Measurements from ENCODE around the gene TENT5A. TPM values are rescaled to one million over a fixed set of nuclear protein-coding genes. Genes with fewer than 3 reads are reported as not detected.

TENT5A gene
- total and polyA plus RNA-seq, 8 donors: 2.8 to 12.2 (median 5.1) TPM

DNA sequence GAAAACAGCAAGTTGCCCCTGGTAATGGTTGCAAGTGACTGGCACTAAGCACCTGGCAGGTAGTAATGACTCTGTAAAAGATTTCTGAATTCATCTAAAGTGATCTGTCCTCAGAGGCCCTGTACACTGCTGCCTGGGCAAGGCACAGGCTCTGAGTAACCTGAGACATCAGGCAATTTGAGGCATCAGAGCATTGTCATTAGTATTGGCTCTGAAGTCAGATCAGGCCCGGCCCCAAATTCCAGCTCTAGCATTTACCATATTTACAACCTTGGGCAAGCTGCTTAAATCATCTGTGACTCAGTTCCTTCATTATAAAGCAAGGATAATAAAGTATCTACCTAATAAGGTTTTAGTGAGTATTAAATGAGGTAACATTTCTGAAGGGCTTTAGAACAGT is 17.3 kb upstream of the TENT5A start:
- Histone ChIP-seq H3K9me3 (no peaks in the 10 kb centered on the region), H3K4me3 (no peak overlapping the region), H3K27me3 (no peaks in the 10 kb centered on the region), H3K27ac (no peak overlapping the region), H3K4me1 (peaks cover 0 to 18% (median 8%) of the 10 kb centered on the region in 3 donors), H3K36me3 (no peaks in the 10 kb centered on the region)
- FAIRE-seq (no peak), DNase-seq (no peak), ATAC-seq (no peak)
- intact Hi-C loops (cut with DNase I): no loop called here
- 53 to 67% methylated on average over 1 of the region's 1 CpG for WGBS, 2 donors
- TF ChIP-seq, protein P1, sequence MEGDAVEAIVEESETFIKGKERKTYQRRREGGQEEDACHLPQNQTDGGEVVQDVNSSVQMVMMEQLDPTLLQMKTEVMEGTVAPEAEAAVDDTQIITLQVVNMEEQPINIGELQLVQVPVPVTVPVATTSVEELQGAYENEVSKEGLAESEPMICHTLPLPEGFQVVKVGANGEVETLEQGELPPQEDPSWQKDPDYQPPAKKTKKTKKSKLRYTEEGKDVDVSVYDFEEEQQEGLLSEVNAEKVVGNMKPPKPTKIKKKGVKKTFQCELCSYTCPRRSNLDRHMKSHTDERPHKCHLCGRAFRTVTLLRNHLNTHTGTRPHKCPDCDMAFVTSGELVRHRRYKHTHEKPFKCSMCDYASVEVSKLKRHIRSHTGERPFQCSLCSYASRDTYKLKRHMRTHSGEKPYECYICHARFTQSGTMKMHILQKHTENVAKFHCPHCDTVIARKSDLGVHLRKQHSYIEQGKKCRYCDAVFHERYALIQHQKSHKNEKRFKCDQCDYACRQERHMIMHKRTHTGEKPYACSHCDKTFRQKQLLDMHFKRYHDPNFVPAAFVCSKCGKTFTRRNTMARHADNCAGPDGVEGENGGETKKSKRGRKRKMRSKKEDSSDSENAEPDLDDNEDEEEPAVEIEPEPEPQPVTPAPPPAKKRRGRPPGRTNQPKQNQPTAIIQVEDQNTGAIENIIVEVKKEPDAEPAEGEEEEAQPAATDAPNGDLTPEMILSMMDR (IDR thresholded peaks at IDR 0.05): no peak

DNA sequence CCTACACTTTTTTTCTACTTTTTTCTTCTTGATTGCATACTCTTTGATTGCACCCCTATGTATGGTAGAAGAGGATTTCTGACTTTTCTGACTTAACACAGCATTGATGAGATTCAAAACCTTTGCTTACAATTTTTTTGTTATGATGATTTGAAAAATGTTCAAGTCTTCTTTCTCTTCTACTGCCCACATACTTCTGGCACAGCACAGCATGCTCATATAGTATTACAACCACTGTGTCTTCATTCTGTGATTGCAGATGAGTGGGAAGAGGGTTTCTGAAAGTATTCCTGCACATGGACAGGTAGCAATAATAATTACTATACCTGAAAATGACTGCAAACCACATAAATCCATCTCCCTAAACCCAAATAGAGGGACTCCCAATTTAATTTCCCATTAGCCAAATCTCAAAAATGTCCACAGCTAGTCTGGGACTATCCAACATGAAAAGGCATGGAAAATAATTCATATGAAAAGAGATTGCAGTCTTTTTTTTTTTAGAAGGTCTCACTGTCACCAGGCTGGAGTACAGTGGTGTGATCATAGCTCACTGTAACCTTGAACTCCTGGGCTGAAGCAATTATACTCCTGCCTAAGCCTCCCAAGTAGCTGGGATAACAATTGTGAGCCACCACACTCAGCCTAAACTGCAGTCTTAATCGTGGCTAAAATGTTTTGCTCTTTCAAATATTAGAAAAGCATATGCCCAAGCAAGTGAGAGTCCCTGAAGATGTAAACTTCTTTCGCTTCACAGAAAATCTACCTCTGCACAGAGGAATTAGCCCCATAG is 15.9 kb upstream of the TENT5A start:
- Histone ChIP-seq H3K27ac (no peak overlapping the region), H3K9me3 (no peaks in the 10 kb centered on the region), H3K4me3 (no peak overlapping the region), H3K36me3 (no peaks in the 10 kb centered on the region), H3K4me1 (peaks cover 0 to 18% (median 8%) of the 10 kb centered on the region in 3 donors), H3K27me3 (no peaks in the 10 kb centered on the region)
- TF ChIP-seq, protein P1 (IDR thresholded peaks at IDR 0.05): no peak
- ATAC-seq: no peak
- 46 to 58% methylated on average over 2 of the region's 2 CpGs for WGBS, 2 donors
- DNase-seq: no peak
- FAIRE-seq: no peak
- intact Hi-C loops (cut with DNase I): no loop called here

- peaks cover 0 to 18% (median 8%) of the 10 kb centered on the region in 3 donors for H3K4me1 ChIP-seq
- ATAC-seq: peak in 3 of 4 donors; percentile 27 to 66 (median 40)
- 50% methylated on average over 4 of the region's 4 CpGs for WGBS, 2 donors
- peak in 1 of 6 donors; percentile 20 for DNase-seq
- peak overlapping the region in 2 of 4 donors; percentile 11 to 57 for H3K27ac ChIP-seq
- no peak overlapping the region for H3K4me3 ChIP-seq
- no peak for FAIRE-seq
- intact Hi-C loops (cut with DNase I): no loop called here
- TF ChIP-seq, protein P1 (IDR thresholded peaks at IDR 0.05): no peak
- no peaks in the 10 kb centered on the region for H3K9me3 ChIP-seq
- no peaks in the 10 kb centered on the region for H3K27me3 ChIP-seq
- no peaks in the 10 kb centered on the region for H3K36me3 ChIP-seq
Measured at GRCh38 chr6:81767163-81767891, 14.8 kb upstream of the TENT5A start.

GRCh38 chr6:81766482-81767069 is 14.1 kb upstream of the TENT5A start:
- H3K4me3 ChIP-seq: no peak overlapping the region
- no peaks in the 10 kb centered on the region for H3K27me3 ChIP-seq
- H3K36me3 ChIP-seq: no peaks in the 10 kb centered on the region
- no peak for FAIRE-seq
- TF ChIP-seq, protein P1 (IDR thresholded peaks at IDR 0.05): no peak
- 17 to 19% methylated on average over 3 of the region's 3 CpGs for WGBS, 2 donors
- peak in 3 of 4 donors; percentile 74 to 78 (median 75) for ATAC-seq
- H3K4me1 ChIP-seq: peaks cover 0 to 18% (median 8%) of the 10 kb centered on the region in 3 donors
- peak overlapping the region in 2 of 4 donors; percentile 12 to 57 for H3K27ac ChIP-seq
- H3K9me3 ChIP-seq: no peaks in the 10 kb centered on the region
- intact Hi-C loops (cut with DNase I): no loop called here
- no peak for DNase-seq

Data from pancreas (tissue), 10 donors.